ENCODE data around the gene NANOGP8.
"Not testable (repeated sequence)": the region's sequence is repeated elsewhere in the genome, so short reads cannot be mapped to it uniquely, and the experiment has no call there.

Gene NANOGP8

DNA sequence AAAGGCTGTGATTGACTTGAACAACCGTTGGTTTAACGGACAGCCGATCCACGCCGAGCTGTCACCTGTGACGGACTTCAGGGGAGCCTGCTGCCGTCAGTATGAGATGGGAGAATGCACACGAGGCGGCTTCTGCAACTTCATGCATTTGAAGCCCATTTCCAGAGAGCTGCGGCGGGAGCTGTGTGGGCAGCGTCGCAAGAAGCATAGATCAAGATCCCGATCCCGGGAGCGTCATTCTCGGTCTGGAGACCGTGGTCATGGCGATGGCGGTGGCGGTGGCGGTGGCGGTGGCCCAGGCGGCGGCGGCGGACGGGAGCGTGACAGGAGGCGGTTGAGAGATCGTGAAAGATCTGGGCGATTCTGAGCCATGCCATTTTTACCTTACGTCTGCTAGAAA, 7.8 kb upstream of the NANOGP8 start:
- DNase-seq (ENCODE audit: low read depth in 3 of 3): no peak

GRCh38 chr15:35092311-35092710, 7.2 kb upstream of the NANOGP8 start:
- no peak for DNase-seq (ENCODE audit: low read depth in 3 of 3)

- DNase-seq (ENCODE audit: low read depth in 3 of 3): no peak
Measured at GRCh38 chr15:35090104-35090807, 5.2 kb upstream of the NANOGP8 start.

DNA sequence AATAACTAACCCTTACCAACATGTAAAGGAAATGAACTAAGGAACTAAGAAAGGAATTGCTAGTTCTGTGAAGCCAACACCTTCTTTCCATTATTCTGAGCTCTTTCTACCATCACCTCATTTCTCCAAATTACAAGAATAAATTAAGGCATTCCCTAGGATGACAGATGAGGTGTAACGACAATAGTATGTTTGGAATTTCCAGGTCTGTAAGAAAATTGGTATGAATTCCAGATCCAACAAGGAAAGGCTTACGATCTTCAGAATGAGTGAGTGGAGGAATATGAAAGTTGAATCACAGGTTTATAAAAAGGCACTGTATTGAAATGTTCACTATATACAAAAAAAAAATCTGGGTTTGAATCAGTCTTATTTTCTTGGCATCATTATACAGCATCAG, 4.5 kb upstream of the NANOGP8 start:
- DNase-seq (ENCODE audit: low read depth in 3 of 3): no peak

DNA sequence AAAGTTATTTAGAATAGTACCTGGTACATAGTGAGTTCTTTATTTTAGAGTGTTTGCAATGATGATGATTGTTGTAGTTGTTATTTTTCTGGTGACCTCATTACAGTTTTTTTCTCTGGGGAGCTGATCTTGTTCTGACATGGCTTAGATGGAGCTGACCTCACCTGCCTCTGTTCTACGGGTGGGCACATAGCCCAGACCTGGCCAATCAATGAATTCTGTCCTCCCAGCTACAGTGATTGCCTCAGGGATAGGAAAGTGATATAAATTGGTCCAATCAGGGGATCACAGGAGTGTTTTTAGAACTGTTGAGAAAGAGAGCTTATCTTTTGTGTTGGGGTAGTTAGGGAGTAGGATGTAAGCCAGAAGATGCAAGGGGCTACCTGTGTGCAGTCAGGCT, 3.2 kb upstream of the NANOGP8 start:
- no peak for DNase-seq (ENCODE audit: low read depth in 3 of 3)

- no peak for DNase-seq (ENCODE audit: low read depth in 3 of 3)
Measured at GRCh38 chr15:35087759-35088158, 2.7 kb upstream of the NANOGP8 start.

GRCh38 chr15:35082371-35083348, 2.4 kb downstream of the NANOGP8 start:
- DNase-seq (ENCODE audit: low read depth in 3 of 3): not testable (repeated sequence)

DNA sequence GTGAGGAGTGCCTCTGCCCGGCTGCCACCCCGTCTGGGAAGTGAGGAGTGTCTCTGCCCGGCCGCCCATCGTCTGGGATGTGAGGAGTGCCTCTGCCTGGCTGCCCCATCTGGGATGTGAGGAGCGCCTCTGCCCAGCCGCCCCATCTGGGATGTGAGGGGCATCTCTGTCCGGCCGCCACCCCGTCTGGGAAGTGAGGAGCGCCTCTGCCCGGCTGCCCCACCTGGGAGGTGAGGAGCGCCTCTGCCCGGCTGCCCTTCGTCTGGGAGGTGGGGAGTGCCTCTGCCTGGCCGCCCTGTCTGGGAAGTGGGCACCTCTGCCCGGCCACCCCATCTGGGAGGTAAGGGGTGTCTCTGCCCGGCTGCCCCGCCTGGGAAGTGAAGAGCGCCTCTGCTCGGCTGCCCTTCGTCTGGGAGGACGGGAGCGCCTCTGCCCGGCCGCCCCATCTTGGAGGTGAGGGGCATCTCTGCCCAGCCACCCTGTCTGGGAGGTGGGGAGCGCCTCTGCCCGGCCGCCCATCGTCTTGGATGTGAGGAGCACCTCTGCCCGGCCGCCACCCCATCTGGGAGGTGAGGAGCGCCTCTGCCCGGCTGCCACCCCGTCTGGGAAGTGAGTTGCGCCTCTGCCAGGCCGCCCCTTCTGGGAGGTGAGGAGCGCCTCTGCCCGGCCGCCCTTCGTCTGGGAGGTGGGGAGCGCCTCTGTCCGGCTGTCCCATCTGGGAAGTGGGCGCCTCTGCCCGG, 3.3 kb downstream of the NANOGP8 start:
- not testable (repeated sequence) for DNase-seq (ENCODE audit: low read depth in 3 of 3)

DNA sequence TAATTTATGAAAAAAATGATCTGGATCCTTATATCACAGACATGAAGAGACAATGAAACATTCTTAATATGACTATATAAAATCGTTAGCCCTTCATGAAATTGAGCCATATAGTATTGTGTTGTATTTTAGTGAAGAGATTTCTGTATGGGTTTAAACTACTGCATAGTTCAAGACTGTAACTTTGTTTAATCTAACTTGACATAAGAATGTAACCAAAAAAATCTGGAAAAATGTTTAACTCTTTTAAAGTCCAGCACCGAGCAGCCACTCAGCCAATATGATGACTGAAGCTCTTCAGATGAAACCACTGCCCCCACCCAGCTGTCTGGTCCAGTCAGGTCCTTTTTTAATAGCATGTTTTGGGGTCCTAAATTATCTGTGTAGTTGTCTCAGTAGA, 4.9 kb downstream of the NANOGP8 start:
- no peak for DNase-seq (ENCODE audit: low read depth in 3 of 3)

GRCh38 chr15:35078221-35078915, 6.7 kb downstream of the NANOGP8 start:
- DNase-seq (ENCODE audit: low read depth in 3 of 3): peak in 2 of 3 donors; percentile 6 to 20

DNA sequence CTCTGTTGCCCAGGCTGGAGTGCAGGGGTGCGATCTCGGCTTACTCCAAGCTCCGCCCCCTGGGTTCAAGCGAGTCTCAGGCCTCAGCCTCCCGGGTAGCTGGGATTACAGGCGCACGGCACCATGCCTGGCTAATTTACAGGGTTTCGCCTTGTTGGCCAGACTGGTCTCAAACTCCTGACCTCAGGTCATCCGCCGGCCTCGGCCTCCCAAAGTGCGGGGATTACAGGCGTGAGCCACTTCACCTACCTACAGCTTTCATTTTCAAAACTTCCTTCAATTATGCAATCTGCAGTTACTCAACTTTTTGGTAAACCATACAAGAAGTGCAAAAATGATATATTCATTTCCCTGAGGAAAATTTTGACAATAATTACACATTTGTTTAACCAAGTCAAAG, 14.0 kb downstream of the NANOGP8 start:
- no peak for DNase-seq (ENCODE audit: low read depth in 3 of 3)

GRCh38 chr15:35068846-35069475, 16.1 kb downstream of the NANOGP8 start:
- DNase-seq (ENCODE audit: low read depth in 3 of 3): no peak

GRCh38 chr15:35067496-35068347, 17.4 kb downstream of the NANOGP8 start:
- no peak for DNase-seq (ENCODE audit: low read depth in 3 of 3)

- no peak for DNase-seq (ENCODE audit: low read depth in 3 of 3)
Measured at GRCh38 chr15:35066094-35066493, 19.0 kb downstream of the NANOGP8 start.

DNA sequence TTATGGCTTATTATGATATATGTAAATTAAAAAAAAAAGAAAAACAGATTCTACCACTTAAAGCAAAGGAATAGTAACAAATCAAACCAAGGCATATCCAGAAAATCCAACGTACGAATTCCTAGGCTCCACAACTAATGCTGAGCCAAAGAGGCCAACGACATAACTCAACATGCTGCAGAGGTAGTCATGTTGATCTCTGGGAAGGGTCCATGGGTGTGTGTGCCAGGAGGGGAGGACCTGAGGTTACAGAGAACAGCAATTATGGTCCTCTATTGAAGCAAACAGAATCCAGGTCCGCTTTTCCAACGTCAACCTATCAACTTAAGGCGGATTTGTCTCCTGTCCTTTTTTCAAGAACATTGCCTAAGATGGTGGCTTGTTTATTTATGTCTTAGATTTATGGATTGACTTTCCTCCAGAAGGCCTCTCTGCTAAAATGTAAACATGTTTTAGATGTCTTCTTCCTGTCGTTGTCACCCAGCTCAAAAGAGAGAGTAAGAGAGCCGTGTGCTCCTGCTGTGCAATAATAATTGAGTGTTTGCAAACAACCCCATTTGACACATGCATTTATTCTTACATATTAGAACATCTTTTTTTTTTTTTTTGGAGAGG, 20.4 kb downstream of the NANOGP8 start:
- DNase-seq (ENCODE audit: low read depth in 3 of 3): no peak

- no peak for DNase-seq (ENCODE audit: low read depth in 3 of 3)
Measured at GRCh38 chr15:35062738-35063099, 22.4 kb downstream of the NANOGP8 start.

DNA sequence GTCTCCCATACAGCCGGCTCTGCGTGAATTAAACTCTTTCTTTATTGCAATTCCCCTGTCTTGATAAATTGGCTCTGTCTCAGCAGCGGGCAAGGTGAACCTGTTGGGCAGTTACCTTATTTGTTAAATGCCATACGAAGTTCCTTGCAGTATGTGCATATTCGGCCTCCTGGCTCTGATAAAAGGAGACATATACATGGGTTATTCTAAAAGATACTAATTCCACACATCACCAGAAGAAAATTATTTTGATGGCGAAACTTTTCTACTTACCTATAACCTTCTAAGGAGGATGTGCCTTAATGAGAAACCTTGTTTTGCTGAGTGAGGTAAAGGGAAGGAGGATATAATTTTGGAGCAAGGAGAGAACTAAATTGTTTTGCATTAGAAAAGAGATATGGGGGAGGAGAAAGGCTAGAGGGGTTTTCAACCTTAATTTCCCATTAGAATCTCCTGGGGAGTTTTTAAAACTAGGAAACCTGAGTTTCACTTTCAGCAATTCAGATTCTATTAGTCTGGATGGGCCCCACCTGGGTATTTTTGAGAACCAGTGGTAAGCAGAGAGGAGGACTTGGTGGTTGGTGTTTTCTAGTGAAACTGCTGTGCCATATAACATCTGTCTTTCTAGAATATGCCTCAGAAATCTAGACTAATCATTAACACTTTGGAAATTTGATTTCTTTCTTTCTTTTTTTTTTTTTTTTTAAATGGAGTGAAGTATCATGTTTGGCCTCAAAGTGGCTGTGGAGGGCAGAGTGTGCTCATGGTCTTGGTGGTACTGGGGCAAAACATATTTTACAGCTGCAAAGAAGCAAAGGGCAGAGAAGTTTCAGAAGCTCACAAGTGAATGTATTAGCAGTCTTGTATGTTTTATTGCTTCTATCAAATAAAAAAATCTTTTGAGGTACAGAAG, 23.0 kb downstream of the NANOGP8 start:
- no peak for DNase-seq (ENCODE audit: low read depth in 3 of 3)

- no peak for DNase-seq (ENCODE audit: low read depth in 3 of 3)
Measured at GRCh38 chr15:35061161-35061824, 23.8 kb downstream of the NANOGP8 start.
